Transverse colon (tissue), 4 donors: Measurements from ENCODE around the gene MOB1B. TPM values are rescaled to one million over a fixed set of nuclear protein-coding genes. Genes with fewer than 3 reads are reported as not detected.

Experiments
- DNase-seq: peaks from one replicate; pipeline ENCODE4 v3.0.0-alpha.2; 2019
- H3K27ac ChIP-seq, 4 donors: fragments of 200-600 bp; sonication (generic); 2 replicates each; pipeline ENCODE4 v1.5.1; 2016 to 2018; ENCODE audit warnings: inconsistent platforms in 4 of 4
- H3K27me3 ChIP-seq: fragments of 200-600 bp; sonication (generic); 2 replicates; pipeline ENCODE4 v1.5.1; 2017; ENCODE audit warnings: inconsistent platforms
- H3K36me3 ChIP-seq, 4 donors: fragments of 200-600 bp; sonication (generic); 2 replicates each; pipeline ENCODE4 v1.5.1; 2017 to 2019; ENCODE audit warnings: inconsistent platforms in 4 of 4
- H3K4me1 ChIP-seq, 4 donors: fragments of 200-600 bp; sonication (generic); 2 replicates each; pipeline ENCODE4 v1.5.1; 2017 to 2020; ENCODE audit warnings: inconsistent platforms in 4 of 4
- H3K4me3 ChIP-seq, 4 donors: fragments of 200-600 bp; sonication (generic); 1 replicate in 1 of 4; 2 replicates in 3 of 4; pipeline versions ENCODE4 v1.5.1 to v1.6.1; 2017 to 2019; ENCODE audit warnings: inconsistent platforms in 4 of 4
- H3K9me3 ChIP-seq, 2 donors: fragments of 200-600 bp; sonication (generic); 2 replicates each; pipeline ENCODE4 v1.5.1; 2017 to 2019; ENCODE audit warnings: inconsistent platforms in 2 of 2
- CTCF ChIP-seq, 5 experiments: fragments of 200-600 bp in 3 of 5; fragments of 450-650 bp in 2 of 5; sonication (generic) in 3 of 5; IDR thresholded peaks; 1 replicate in 2 of 5; 2 replicates in 3 of 5; pipeline ENCODE4 v1.5.1; 2016 to 2017; ENCODE audit warnings: antibody characterized with exemption in 5 of 5, inconsistent platforms in 3 of 5, mild to moderate bottlenecking in 2 of 5, moderate library complexity in 1 of 5
- EP300 ChIP-seq: sonication (generic); formaldehyde crosslinking; IDR thresholded peaks from one replicate; pipeline ENCODE4 v1.6.1; 2017; ENCODE audit warnings: antibody characterized with exemption, low read depth
- POLR2A ChIP-seq: fragments of 450-650 bp; IDR thresholded peaks from one replicate; pipeline ENCODE4 v1.6.1; 2016; ENCODE audit warnings: antibody characterized with exemption, mild to moderate bottlenecking, moderate library complexity
- POLR2AphosphoS5 ChIP-seq, 3 donors: sonication (generic); formaldehyde crosslinking; IDR thresholded peaks; one replicate each; pipeline ENCODE4 v1.6.1; 2016; ENCODE audit warnings: antibody characterized with exemption in 3 of 3
- WGBS, 2 donors: methylation state at CpG; one replicate each; pipeline ENCODE4 v1.1.5; 2018; ENCODE audit warnings: low coverage in 1 of 2; 5-methylcytosine and 5-hydroxymethylcytosine counted together
- in situ Hi-C, 4 donors: fragments of 200-750 bp; cut with MboI; loops; one replicate each; pipeline versions ENCODE4 v1.15.0 to v1.15.1; 2017; ENCODE audit warnings: low sequenced_read_pairs in 3 of 4, low pct_ligation_motif_present in 1 of 4, low pct_unique_long_range_greater_than_20kb in 1 of 4
- intact Hi-C: fragments of 100-400 bp; cut with DNase I; formaldehyde crosslinking; loops from one replicate; pipeline ENCODE4 v1.15.1; 2023; ENCODE audit warnings: low total_unique reads
- total RNA-seq, 4 donors: library from RNA; depleted of rRNA; stranded (reverse); fragments of >200 nt; gene quantifications; one replicate each; pipeline ENCODE4 v1.1.0, GENCODE V29; 2016

Gene MOB1B
- total RNA-seq, 4 donors from 2014 or later, result 6.7 to 15.4 (median 11.0) TPM

- 49 to 79% methylated on average over 6 of the region's 6 CpGs for WGBS, 2 donors
- Histone ChIP-seq H3K27me3 (no peaks in the 10 kb centered on the region), H3K4me1 (no peaks in the 10 kb centered on the region), H3K9me3 (no peaks in the 10 kb centered on the region), H3K36me3 (no peaks in the 10 kb centered on the region), H3K4me3 (no peak overlapping the region), H3K27ac (no peak overlapping the region)
- intact Hi-C loops, result no loop called here
- no peak for DNase-seq
- in situ Hi-C loops, result no loop called here
- TF ChIP-seq POLR2A, result no peak
- no peak for TF ChIP-seq POLR2AphosphoS5 (IDR thresholded peaks at IDR 0.05)
- TF ChIP-seq CTCF (IDR thresholded peaks at IDR 0.05), result no peak
- TF ChIP-seq EP300, result no peak
Observed at GRCh38 chr4:70863099-70863790, 38.9 kb upstream of the MOB1B start.

- Histone ChIP-seq H3K9me3 (no peaks in the 10 kb centered on the region), H3K36me3 (no peaks in the 10 kb centered on the region), H3K4me3 (no peak overlapping the region), H3K4me1 (no peaks in the 10 kb centered on the region), H3K27me3 (no peaks in the 10 kb centered on the region), H3K27ac (no peak overlapping the region)
- intact Hi-C loops (no loop called here), in situ Hi-C loops (no loop called here)
- TF ChIP-seq CTCF (IDR thresholded peaks at IDR 0.05) (no peak), EP300 (no peak), POLR2A (no peak), POLR2AphosphoS5 (IDR thresholded peaks at IDR 0.05) (no peak)
- no peak for DNase-seq
Observed at GRCh38 chr4:70868778-70869177, 33.4 kb upstream of the MOB1B start.

GRCh38 chr4:70873216-70873615, 29.0 kb upstream of the MOB1B start:
- intact Hi-C loops, result no loop called here
- no peak for DNase-seq
- in situ Hi-C loops, result no loop called here
- no peaks in the 10 kb centered on the region for H3K27me3 ChIP-seq
- H3K9me3 ChIP-seq, result no peaks in the 10 kb centered on the region
- WGBS, 2 donors, result 83 to 89% methylated on average over 3 of the region's 3 CpGs
- no peaks in the 10 kb centered on the region for H3K36me3 ChIP-seq
- H3K27ac ChIP-seq, result no peak overlapping the region
- no peak overlapping the region for H3K4me3 ChIP-seq
- no peaks in the 10 kb centered on the region for H3K4me1 ChIP-seq
- no peak for TF ChIP-seq CTCF (IDR thresholded peaks at IDR 0.05)
- TF ChIP-seq POLR2A, result no peak
- TF ChIP-seq EP300, result no peak
- TF ChIP-seq POLR2AphosphoS5 (IDR thresholded peaks at IDR 0.05), result no peak

GRCh38 chr4:70874268-70875156, 27.7 kb upstream of the MOB1B start:
- no peak overlapping the region for H3K4me3 ChIP-seq
- in situ Hi-C loops (no loop called here), intact Hi-C loops (no loop called here)
- no peaks in the 10 kb centered on the region for H3K27me3 ChIP-seq
- WGBS, 2 donors, result 72 to 79% methylated on average over 8 to 19 of the region's 19 CpGs
- no peak for DNase-seq
- TF ChIP-seq POLR2AphosphoS5 (IDR thresholded peaks at IDR 0.05) (no peak), POLR2A (no peak), EP300 (no peak), CTCF (IDR thresholded peaks at IDR 0.05) (no peak)
- no peaks in the 10 kb centered on the region for H3K4me1 ChIP-seq
- no peak overlapping the region for H3K27ac ChIP-seq
- no peaks in the 10 kb centered on the region for H3K9me3 ChIP-seq
- H3K36me3 ChIP-seq, result no peaks in the 10 kb centered on the region
